HepG2 (cell line): Measurements from ENCODE around the gene SMC1B. TPM values are rescaled to one million over a fixed set of nuclear protein-coding genes. Genes with fewer than 3 reads are reported as not detected.

Source experiments
- EP300 ChIP-seq, 3 experiments: sonication (generic) in 1 of 3; formaldehyde crosslinking in 1 of 3; IDR thresholded peaks; 2 replicates each; pipeline versions ENCODE4 v1.5.1 to v1.6.1; 2011 to 2020; ENCODE audit warnings: low read depth in 2 of 3, low read length in 2 of 3, borderline replicate concordance in 1 of 3, improper control_type of control experiment in 1 of 3, mild to moderate bottlenecking in 1 of 3, missing genetic modification reagents in 1 of 3, moderate library complexity in 1 of 3
- FOSL1 ChIP-seq: sonication (generic); formaldehyde crosslinking; IDR thresholded peaks from 2 replicates; pipeline ENCODE4 v1.9.0; 2021; ENCODE audit warnings: missing genetic modification reagents, borderline replicate concordance
- GFI1 ChIP-seq: sonication (generic); formaldehyde crosslinking; IDR thresholded peaks from 2 replicates; pipeline ENCODE4 v1.5.0; 2020; ENCODE audit warnings: missing genetic modification reagents, mild to moderate bottlenecking, borderline replicate concordance
- HMGA1 ChIP-seq: sonication (generic); formaldehyde crosslinking; conservative IDR thresholded peaks from 2 replicates; pipeline ENCODE4 v1.4.0; 2020; ENCODE audit warnings: missing genetic modification reagents
- IKZF1 ChIP-seq: fragments of 450-650 bp; IDR thresholded peaks from 2 replicates; pipeline ENCODE4 v1.7.1; 2016
- KDM6A ChIP-seq: IDR thresholded peaks from 2 replicates; pipeline ENCODE4 v1.6.1; 2016; ENCODE audit warnings: low read depth
- MLLT10 ChIP-seq: sonication (generic); formaldehyde crosslinking; IDR thresholded peaks from 2 replicates; pipeline ENCODE4 v1.4.0; 2020; ENCODE audit warnings: missing genetic modification reagents
- NR2F6 ChIP-seq, 2 experiments: IDR thresholded peaks; 2 replicates each; pipeline ENCODE4 v1.6.1; 2016; ENCODE audit warnings: antibody characterized with exemption in 1 of 2, mild to moderate bottlenecking in 1 of 2
- SMAD1 ChIP-seq: sonication (generic); formaldehyde crosslinking; IDR thresholded peaks from 2 replicates; pipeline ENCODE4 v1.4.0; 2020; ENCODE audit warnings: missing genetic modification reagents, low read depth, mild to moderate bottlenecking, borderline replicate concordance
- TOPORS ChIP-seq: sonication (generic); formaldehyde crosslinking; IDR thresholded peaks from 2 replicates; pipeline ENCODE4 v1.8.0; 2023; ENCODE audit warnings: mild to moderate bottlenecking, missing genetic modification reagents
- WIZ ChIP-seq: sonication (generic); formaldehyde crosslinking; IDR thresholded peaks from 2 replicates; pipeline ENCODE4 v1.5.1; 2020; ENCODE audit warnings: mild to moderate bottlenecking, missing genetic modification reagents
- ZNF256 ChIP-seq: sonication (generic); formaldehyde crosslinking; conservative IDR thresholded peaks from 2 replicates; pipeline ENCODE4 v1.4.0; 2020; ENCODE audit warnings: missing genetic modification reagents
- ZNF3 ChIP-seq: IDR thresholded peaks from 2 replicates; pipeline ENCODE4 v1.7.0; 2017; ENCODE audit warnings: inconsistent platforms
- ZNF430 ChIP-seq: sonication (generic); formaldehyde crosslinking; IDR thresholded peaks from 2 replicates; pipeline ENCODE4 v1.9.0; 2021; ENCODE audit warnings: mild to moderate bottlenecking, missing genetic modification reagents
- ZNF747 ChIP-seq: sonication (generic); formaldehyde crosslinking; IDR thresholded peaks from 2 replicates; pipeline ENCODE4 v1.8.1; 2023; ENCODE audit warnings: missing genetic modification reagents, mild to moderate bottlenecking, borderline replicate concordance
- ZNF777 ChIP-seq: sonication (generic); formaldehyde crosslinking; IDR thresholded peaks from 2 replicates; pipeline ENCODE4 v1.4.0; 2020; ENCODE audit warnings: missing genetic modification reagents
- ZZZ3 ChIP-seq: sonication (generic); formaldehyde crosslinking; IDR thresholded peaks from 2 replicates; pipeline ENCODE4 v1.4.0; 2020; ENCODE audit warnings: missing genetic modification reagents, mild to moderate bottlenecking, borderline replicate concordance
- polyA plus RNA-seq, 8 experiments: library from polyadenylated mRNA; depleted of rRNA in 3 of 8; stranded (reverse) in 7 of 8; unstranded in 1 of 8; fragments of >200 nt; fragmentation: Illumina TruSeq in 4 of 8; extraction: Trizol in 4 of 8; gene quantifications; 2 replicates each; pipeline versions ENCODE4 v1.2.1 to v1.2.3, GENCODE V29; 2011 to 2016; ENCODE audit warnings: low read depth in 4 of 8, missing spikeins in 1 of 8, mixed read lengths in 1 of 8; ENCODE audit not compliant: insufficient read depth in 1 of 8
- total RNA-seq, 5 experiments: library from RNA; depleted of rRNA; stranded (reverse); fragments of >200 nt; fragmentation: Illumina TruSeq; extraction: Trizol; gene quantifications; 2 replicates each; pipeline ENCODE4 v1.2.3, GENCODE V29; 2016; ENCODE audit warnings: low read depth in 1 of 5
- TF ChIP-seq, protein P1 (sequence below): sonication (generic); formaldehyde crosslinking; IDR thresholded peaks from 2 replicates; pipeline ENCODE4 v1.8.0; 2022; ENCODE audit warnings: missing genetic modification reagents, low read depth, mild to moderate bottlenecking, borderline replicate concordance
- TF ChIP-seq, protein P2 (sequence below): sonication (generic); formaldehyde crosslinking; IDR thresholded peaks from 2 replicates; pipeline ENCODE4 v1.8.1; 2023; ENCODE audit warnings: missing genetic modification reagents, mild to moderate bottlenecking, borderline replicate concordance
- TF ChIP-seq, protein P3 (sequence below): sonication (generic); formaldehyde crosslinking; IDR thresholded peaks from 2 replicates; pipeline ENCODE4 v1.4.0; 2020; ENCODE audit warnings: low read depth, mild to moderate bottlenecking, missing genetic modification reagents
- TF ChIP-seq, protein P4 (sequence below): sonication (generic); formaldehyde crosslinking; IDR thresholded peaks from 2 replicates; pipeline ENCODE4 v1.5.0; 2020; ENCODE audit warnings: mild to moderate bottlenecking, missing genetic modification reagents
- TF ChIP-seq, protein P5 (sequence below): sonication (generic); formaldehyde crosslinking; IDR thresholded peaks from 2 replicates; pipeline ENCODE4 v1.4.0; 2020; ENCODE audit warnings: missing genetic modification reagents, borderline replicate concordance

SMC1B gene
- total and polyA plus RNA-seq, 2 of the 13 experiments (the other 11 are each of a cell fraction or from before 2014, with no cell fraction given) = not detected

DNA sequence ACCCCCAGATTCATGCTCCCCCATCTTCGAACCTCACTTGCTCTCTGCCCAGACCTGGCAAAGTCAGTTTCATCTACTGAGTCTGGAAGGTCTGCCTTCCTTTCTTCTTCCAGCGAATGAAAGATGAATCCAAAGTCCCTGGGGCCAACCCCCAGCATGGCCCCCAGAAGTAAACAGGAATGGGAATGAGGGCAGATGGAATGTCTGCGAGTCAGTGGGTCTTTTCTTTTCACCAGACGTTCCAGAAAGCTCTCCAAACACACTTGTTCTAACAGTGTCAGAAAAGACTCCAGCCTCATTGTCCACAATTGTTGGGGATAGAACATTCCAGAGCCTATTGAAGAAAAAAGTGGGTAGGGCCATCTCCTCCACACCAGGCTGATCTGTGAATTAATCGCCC lies 28.7 kb upstream of the SMC1B start (continued):
- TF ChIP-seq SMAD1 (CRISPR knock-in tag) (no peak), ZNF256 (CRISPR knock-in tag) (no peak), ZNF747 (CRISPR knock-in tag) (no peak), ZNF3 (CRISPR knock-in tag) (no peak), HMGA1 (no peak), ZNF777 (no peak), WIZ (no peak), MLLT10 (CRISPR knock-in tag) (no peak), NR2F6 (IDR thresholded peaks at IDR 0.05) (no peak), NR2F6 (CRISPR knock-in tag; IDR thresholded peaks at IDR 0.05) (no peak), FOSL1 (CRISPR knock-in tag) (no peak), TOPORS (CRISPR knock-in tag) (no peak), EP300 (IDR thresholded peaks at IDR 0.05; ENCODE audit: low read depth in 2 of 2, low read length in 2 of 2) (peak in 1 of 2 experiments; percentile 68; a peak in 2 of 4 replicates), EP300 (CRISPR knock-in tag; IDR thresholded peaks at IDR 0.05; ENCODE audit: borderline replicate concordance) (no peak; the same call in 1 of the 2 replicates), ZZZ3 (CRISPR knock-in tag) (no peak), GFI1 (CRISPR knock-in tag) (no peak), KDM6A (peak; percentile 66; the same call in 1 of the 2 replicates), IKZF1 (no peak), ZNF430 (CRISPR knock-in tag) (no peak)
- TF ChIP-seq, protein P1, sequence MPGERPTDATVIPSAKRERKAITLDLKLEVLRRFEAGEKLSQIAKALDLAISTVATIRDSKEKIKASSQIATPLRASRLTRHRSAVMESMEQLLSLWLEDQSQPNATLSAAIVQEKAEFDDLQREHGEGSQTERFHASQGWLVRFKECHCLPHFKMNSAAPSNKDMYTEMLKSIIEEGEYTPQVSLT (CRISPR knock-in tag) = no peak
- TF ChIP-seq, protein P2, sequence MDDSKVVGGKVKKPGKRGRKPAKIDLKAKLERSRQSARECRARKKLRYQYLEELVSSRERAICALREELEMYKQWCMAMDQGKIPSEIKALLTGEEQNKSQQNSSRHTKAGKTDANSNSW (CRISPR knock-in tag) = no peak
- TF ChIP-seq, protein P3, sequence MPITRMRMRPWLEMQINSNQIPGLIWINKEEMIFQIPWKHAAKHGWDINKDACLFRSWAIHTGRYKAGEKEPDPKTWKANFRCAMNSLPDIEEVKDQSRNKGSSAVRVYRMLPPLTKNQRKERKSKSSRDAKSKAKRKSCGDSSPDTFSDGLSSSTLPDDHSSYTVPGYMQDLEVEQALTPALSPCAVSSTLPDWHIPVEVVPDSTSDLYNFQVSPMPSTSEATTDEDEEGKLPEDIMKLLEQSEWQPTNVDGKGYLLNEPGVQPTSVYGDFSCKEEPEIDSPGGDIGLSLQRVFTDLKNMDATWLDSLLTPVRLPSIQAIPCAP = no peak
- TF ChIP-seq, protein P4, sequence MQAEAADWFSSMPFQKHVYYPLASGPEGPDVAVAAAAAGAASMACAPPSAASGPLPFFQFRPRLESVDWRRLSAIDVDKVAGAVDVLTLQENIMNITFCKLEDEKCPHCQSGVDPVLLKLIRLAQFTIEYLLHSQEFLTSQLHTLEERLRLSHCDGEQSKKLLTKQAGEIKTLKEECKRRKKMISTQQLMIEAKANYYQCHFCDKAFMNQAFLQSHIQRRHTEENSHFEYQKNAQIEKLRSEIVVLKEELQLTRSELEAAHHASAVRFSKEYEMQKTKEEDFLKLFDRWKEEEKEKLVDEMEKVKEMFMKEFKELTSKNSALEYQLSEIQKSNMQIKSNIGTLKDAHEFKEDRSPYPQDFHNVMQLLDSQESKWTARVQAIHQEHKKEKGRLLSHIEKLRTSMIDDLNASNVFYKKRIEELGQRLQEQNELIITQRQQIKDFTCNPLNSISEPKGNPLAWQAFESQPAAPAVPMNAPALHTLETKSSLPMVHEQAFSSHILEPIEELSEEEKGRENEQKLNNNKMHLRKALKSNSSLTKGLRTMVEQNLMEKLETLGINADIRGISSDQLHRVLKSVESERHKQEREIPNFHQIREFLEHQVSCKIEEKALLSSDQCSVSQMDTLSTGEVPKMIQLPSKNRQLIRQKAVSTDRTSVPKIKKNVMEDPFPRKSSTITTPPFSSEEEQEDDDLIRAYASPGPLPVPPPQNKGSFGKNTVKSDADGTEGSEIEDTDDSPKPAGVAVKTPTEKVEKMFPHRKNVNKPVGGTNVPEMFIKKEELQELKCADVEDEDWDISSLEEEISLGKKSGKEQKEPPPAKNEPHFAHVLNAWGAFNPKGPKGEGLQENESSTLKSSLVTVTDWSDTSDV = no peak
- TF ChIP-seq, protein P5, sequence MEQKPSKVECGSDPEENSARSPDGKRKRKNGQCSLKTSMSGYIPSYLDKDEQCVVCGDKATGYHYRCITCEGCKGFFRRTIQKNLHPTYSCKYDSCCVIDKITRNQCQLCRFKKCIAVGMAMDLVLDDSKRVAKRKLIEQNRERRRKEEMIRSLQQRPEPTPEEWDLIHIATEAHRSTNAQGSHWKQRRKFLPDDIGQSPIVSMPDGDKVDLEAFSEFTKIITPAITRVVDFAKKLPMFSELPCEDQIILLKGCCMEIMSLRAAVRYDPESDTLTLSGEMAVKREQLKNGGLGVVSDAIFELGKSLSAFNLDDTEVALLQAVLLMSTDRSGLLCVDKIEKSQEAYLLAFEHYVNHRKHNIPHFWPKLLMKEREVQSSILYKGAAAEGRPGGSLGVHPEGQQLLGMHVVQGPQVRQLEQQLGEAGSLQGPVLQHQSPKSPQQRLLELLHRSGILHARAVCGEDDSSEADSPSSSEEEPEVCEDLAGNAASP (CRISPR knock-in tag) = no peak
